Femur (tissue), 1 donor: ENCODE measurements around the gene ZNF722.
"Not testable (repeated sequence)": the region's sequence is repeated elsewhere in the genome, so short reads cannot be mapped to it uniquely, and the experiment has no call there.

Source experiments
- DNase-seq: peaks from one replicate; pipeline ENCODE4 v3.0.0-alpha.2; 2017

Gene ZNF722

GRCh38 chr7:63998549-63998948 lies at the start of gene ZNF722:
Gene ZNF722, plus strand, starts transcription at chr7:63998849. Its CDS starts 113 bp downstream, at chr7:63998962.
- no peak for DNase-seq

GRCh38 chr7:63953181-63953580 lies 45.5 kb upstream of the ZNF722 start:
- no peak for DNase-seq

GRCh38 chr7:63968629-63969028 lies 30.0 kb upstream of the ZNF722 start:
- no peak for DNase-seq

DNA sequence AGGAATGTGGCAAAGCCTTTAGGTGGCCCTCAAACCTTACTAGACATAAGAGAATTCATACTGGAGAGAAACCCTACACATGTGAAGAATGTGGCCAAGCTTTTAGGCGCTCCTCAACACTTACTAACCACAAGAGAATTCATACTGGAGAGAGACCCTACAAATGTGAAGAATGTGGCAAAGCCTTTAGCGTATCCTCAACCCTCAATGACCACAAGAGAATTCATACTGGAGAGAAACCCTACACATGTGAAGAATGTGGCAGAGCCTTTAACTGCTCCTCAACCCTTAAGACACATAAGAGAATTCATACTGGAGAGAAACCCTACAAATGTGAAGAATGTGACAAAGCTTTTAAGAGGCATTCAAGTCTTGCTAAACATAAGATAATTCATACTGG lies 16.8 kb downstream of the ZNF722 start:
- not testable (repeated sequence) for DNase-seq

- DNase-seq: no peak
Measured at GRCh38 chr7:64035388-64035787, 36.7 kb downstream of the ZNF722 start.

GRCh38 chr7:64037095-64037494 lies 38.4 kb downstream of the ZNF722 start:
- DNase-seq: no peak

GRCh38 chr7:64045301-64046040 lies 46.8 kb downstream of the ZNF722 start, which contains the start of gene ZNF727:
Gene ZNF727, plus strand, starts transcription at chr7:64045434. Its CDS starts 188 bp downstream, at chr7:64045622.
- no peak for DNase-seq

DNA sequence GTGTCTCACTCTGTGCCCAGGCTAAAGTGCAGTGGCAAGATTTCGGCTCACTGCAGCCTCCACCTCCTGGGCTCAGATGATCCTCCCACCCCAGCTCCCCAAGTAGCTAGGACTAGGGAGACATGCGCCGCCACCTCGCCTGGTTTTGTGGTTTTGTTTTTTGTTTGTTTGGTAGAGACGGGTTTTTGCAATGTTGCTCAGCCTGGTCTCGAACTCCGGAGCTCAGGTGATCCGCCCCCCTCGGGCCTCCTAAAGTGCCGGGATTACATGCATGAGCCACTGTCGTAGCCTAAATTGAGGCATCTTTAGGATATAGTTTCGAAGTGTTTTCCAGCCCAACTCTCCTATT lies 47.4 kb downstream of the ZNF722 start:
- no peak for DNase-seq
